HepG2 (cell line): Measurements from ENCODE around the gene CHCHD6. TPM values are rescaled to one million over a fixed set of nuclear protein-coding genes. Genes with fewer than 3 reads are reported as not detected.

Experiments
- ATAC-seq: fragments of 200-7000 bp; cut with Tn5 transposase; 3 replicates; pipeline ENCODE4 v1.9.1; 2020; ENCODE audit warnings: mild to moderate bottlenecking, moderate library complexity
- BruUV-seq: library from RNA; stranded (reverse); fragments of 400-500 nt; replicated peaks from 2 replicates; lab custom pipeline; 2021; lab: Mats Ljungman, UMichigan
- CTCF ChIA-PET: fragments of 300-600 bp; formaldehyde crosslinking; extraction: SDS; loops from one replicate; lab custom pipeline; 2021; ENCODE audit warnings: low total read pairs, inconsistent platforms, low intra/inter-chr PET ratio; lab: Yijun Ruan, JAX
- POLR2A ChIA-PET: fragments of 350-600 bp; sonication (Branson Sonifier 250); formaldehyde crosslinking; loops from one replicate; lab custom pipeline; 2020; ENCODE audit warnings: antibody characterized with exemption, inconsistent platforms; lab: Yijun Ruan, JAX
- DNase-seq: peaks from one replicate; pipeline ENCODE4 v3.0.0-alpha.2; 2015; ENCODE audit warnings: low spot score
- FAIRE-seq: peaks from 3 replicates; lab custom pipeline; 2011; peaks lifted over from hg19 to GRCh38; lab: Jason Lieb, UNC
- H2AFZ ChIP-seq: one replicate; pipeline ENCODE4 v1.6.1; 2011; ENCODE audit warnings: low read length, inconsistent platforms
- H3K27ac ChIP-seq: fragments of 300-600 bp; 3 replicates; pipeline ENCODE4 v1.8.0; 2011; ENCODE audit warnings: mixed run types, mild to moderate bottlenecking, mixed read lengths, low read length, inconsistent platforms; ENCODE audit not compliant: insufficient read depth; ENCODE audit errors: extremely low read length
- H3K27me3 ChIP-seq, 2 experiments: fragments of 200-600 bp in 1 of 2; 2 replicates in 1 of 2; 3 replicates in 1 of 2; pipeline versions ENCODE4 v1.6.0 to v1.8.0; 2011; ENCODE audit warnings: low read length in 2 of 2, mild to moderate bottlenecking in 2 of 2, moderate library complexity in 2 of 2, inconsistent platforms in 1 of 2; ENCODE audit not compliant: insufficient read depth in 2 of 2, control insufficient read depth in 1 of 2
- H3K36me3 ChIP-seq, 2 experiments: fragments of 200-600 bp in 1 of 2; replicated peaks in 1 of 2; 2 replicates in 1 of 2; 3 replicates in 1 of 2; pipeline versions ENCODE4 v1.5.1 to v1.8.0; 2011; ENCODE audit warnings: low read length in 2 of 2, inconsistent platforms in 1 of 2; ENCODE audit not compliant: insufficient read depth in 2 of 2, control insufficient read depth in 1 of 2
- H3K4me1 ChIP-seq: 2 replicates; pipeline ENCODE4 v1.5.1; 2012; ENCODE audit warnings: low read length, inconsistent platforms; ENCODE audit not compliant: insufficient read depth
- H3K4me2 ChIP-seq: 2 replicates; pipeline ENCODE4 v1.6.0; 2011; ENCODE audit warnings: low read depth, low read length, inconsistent platforms
- H3K4me3 ChIP-seq, 3 experiments: fragments of 200-600 bp in 1 of 3; sonication (generic), shearing (Covaris generic) in 1 of 3; replicated peaks in 1 of 3; 2 replicates each; pipeline ENCODE4 v1.5.1; 2011 to 2016; ENCODE audit warnings: low read length in 3 of 3, inconsistent platforms in 2 of 3, low read depth in 2 of 3, mild to moderate bottlenecking in 2 of 3, control low read depth in 1 of 3, mixed read lengths in 1 of 3; ENCODE audit not compliant: insufficient read depth in 1 of 3
- H3K79me2 ChIP-seq: one replicate; pipeline ENCODE4 v1.6.1; 2011; ENCODE audit warnings: low read length, inconsistent platforms; ENCODE audit not compliant: insufficient read depth
- H3K9ac ChIP-seq: 2 replicates; pipeline ENCODE4 v1.6.0; 2011; ENCODE audit warnings: mild to moderate bottlenecking, low read depth, low read length, inconsistent platforms; ENCODE audit not compliant: insufficient read depth
- H3K9me3 ChIP-seq: 2 replicates; pipeline ENCODE4 v1.5.1; 2012; ENCODE audit warnings: mild to moderate bottlenecking, low read length
- H4K20me1 ChIP-seq: 2 replicates; pipeline ENCODE4 v1.6.0; 2011; ENCODE audit warnings: inconsistent platforms, mild to moderate bottlenecking, low read length, moderate library complexity; ENCODE audit not compliant: insufficient read depth
- AHR ChIP-seq: IDR thresholded peaks from 2 replicates; pipeline ENCODE4 v1.6.1; 2018; ENCODE audit warnings: missing genetic modification reagents, missing compliant biosample characterization
- MLLT10 ChIP-seq: sonication (generic); formaldehyde crosslinking; IDR thresholded peaks from 2 replicates; pipeline ENCODE4 v1.4.0; 2020; ENCODE audit warnings: missing genetic modification reagents
- ZNF263 ChIP-seq: sonication (generic); formaldehyde crosslinking; IDR thresholded peaks from 2 replicates; pipeline ENCODE4 v1.4.0; 2020; ENCODE audit warnings: missing genetic modification reagents
- ZNF331 ChIP-seq: sonication (generic); formaldehyde crosslinking; IDR thresholded peaks from 2 replicates; pipeline ENCODE4 v1.4.0; 2020; ENCODE audit warnings: missing genetic modification reagents
- WGBS: methylation state at CpG from one replicate; pipeline ENCODE4 v1.1.6; 2017; ENCODE audit warnings: low lambda C conversion rate; 5-methylcytosine and 5-hydroxymethylcytosine counted together
- in situ Hi-C: cut with HindIII; loops from 2 replicates; pipeline ENCODE4 v1.10.0; 2017; ENCODE audit warnings: low pct_unique_long_range_greater_than_20kb; ENCODE audit not compliant: extremely low pct_ligation_motif_present
- intact Hi-C: fragments of 100-400 bp; cut with micrococcal nuclease; formaldehyde crosslinking; loops from one replicate; pipeline ENCODE4 v1.10.0; 2022; ENCODE audit not compliant: unreplicated experiment
- polyA plus RNA-seq, 8 experiments: library from polyadenylated mRNA; depleted of rRNA in 3 of 8; stranded (reverse) in 7 of 8; unstranded in 1 of 8; fragments of >200 nt; fragmentation: Illumina TruSeq in 4 of 8; extraction: Trizol in 4 of 8; gene quantifications; 2 replicates each; pipeline versions ENCODE4 v1.2.1 to v1.2.3, GENCODE V29; 2011 to 2016; ENCODE audit warnings: low read depth in 4 of 8, missing spikeins in 1 of 8, mixed read lengths in 1 of 8; ENCODE audit not compliant: insufficient read depth in 1 of 8
- total RNA-seq, 5 experiments: library from RNA; depleted of rRNA; stranded (reverse); fragments of >200 nt; fragmentation: Illumina TruSeq; extraction: Trizol; gene quantifications; 2 replicates each; pipeline ENCODE4 v1.2.3, GENCODE V29; 2016; ENCODE audit warnings: low read depth in 1 of 5
- TF ChIP-seq, protein P1 (sequence below): sonication (generic); formaldehyde crosslinking; IDR thresholded peaks from 2 replicates; pipeline ENCODE4 v1.9.0; 2021; ENCODE audit warnings: missing genetic modification reagents, mild to moderate bottlenecking, borderline replicate concordance
- TF ChIP-seq, protein P2 (sequence below): sonication (generic); formaldehyde crosslinking; IDR thresholded peaks from 2 replicates; pipeline ENCODE4 v1.5.0; 2020; ENCODE audit warnings: missing genetic modification reagents, mild to moderate bottlenecking, borderline replicate concordance
- TF ChIP-seq, protein P3 (sequence below): sonication (generic); formaldehyde crosslinking; IDR thresholded peaks from 2 replicates; pipeline ENCODE4 v1.5.0; 2020; ENCODE audit warnings: missing genetic modification reagents
- TF ChIP-seq, protein P4 (sequence below): sonication (generic); formaldehyde crosslinking; IDR thresholded peaks from 2 replicates; pipeline ENCODE4 v1.9.0; 2021; ENCODE audit warnings: missing genetic modification reagents, borderline replicate concordance

CHCHD6 gene
- total and polyA plus RNA-seq, 2 of the 13 experiments (the other 11 are each of a cell fraction or from before 2014, with no cell fraction given), result 20.3 to 20.8 TPM

DNA sequence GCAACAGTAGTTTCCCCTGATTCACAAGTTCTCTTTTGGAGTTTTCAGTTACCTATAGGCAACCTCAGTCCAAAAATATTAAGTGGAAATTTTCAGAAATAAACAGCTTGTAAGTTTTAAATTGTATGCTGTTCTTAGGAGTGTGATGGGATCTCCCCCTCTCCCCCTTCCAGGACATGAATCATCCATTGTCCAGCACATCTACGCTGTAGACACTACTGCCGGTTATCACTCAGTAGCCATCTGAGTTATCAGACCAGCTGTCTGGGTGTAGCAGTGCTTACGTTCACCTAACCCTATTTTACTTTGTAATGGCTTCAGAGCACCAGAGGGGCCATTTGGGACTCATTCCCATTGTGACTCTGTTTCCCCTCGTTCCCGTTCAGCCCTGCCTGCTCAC is 182.2 kb downstream of the CHCHD6 start:
- 100% methylated on average over 5 of the region's 5 CpGs for WGBS
- no peaks in the 10 kb centered on the region for H3K79me2 ChIP-seq
- ChIA-PET POLR2A (no interaction called here), CTCF (no interaction called here)
- H3K27me3 ChIP-seq, result no peaks in the 10 kb centered on the region
- H3K9ac ChIP-seq, result no peak overlapping the region
- no peak for DNase-seq
- no peak overlapping the region for H2AFZ ChIP-seq
- in situ Hi-C loops (no loop called here), intact Hi-C loops (no loop called here)
- H3K4me1 ChIP-seq, result peaks cover 9% of the 10 kb centered on the region
- no peak for FAIRE-seq
- no peaks in the 10 kb centered on the region for H3K9me3 ChIP-seq
- no peaks in the 10 kb centered on the region for H4K20me1 ChIP-seq
- no peak overlapping the region for H3K27ac ChIP-seq
- 0 out of 5 replicates have a peak, but pooled peaks cover 0 to 1% of the 10 kb centered on the region in 2 experiments for H3K36me3 ChIP-seq
- no TSS peak for BruUV-seq
- TF ChIP-seq, protein P1, sequence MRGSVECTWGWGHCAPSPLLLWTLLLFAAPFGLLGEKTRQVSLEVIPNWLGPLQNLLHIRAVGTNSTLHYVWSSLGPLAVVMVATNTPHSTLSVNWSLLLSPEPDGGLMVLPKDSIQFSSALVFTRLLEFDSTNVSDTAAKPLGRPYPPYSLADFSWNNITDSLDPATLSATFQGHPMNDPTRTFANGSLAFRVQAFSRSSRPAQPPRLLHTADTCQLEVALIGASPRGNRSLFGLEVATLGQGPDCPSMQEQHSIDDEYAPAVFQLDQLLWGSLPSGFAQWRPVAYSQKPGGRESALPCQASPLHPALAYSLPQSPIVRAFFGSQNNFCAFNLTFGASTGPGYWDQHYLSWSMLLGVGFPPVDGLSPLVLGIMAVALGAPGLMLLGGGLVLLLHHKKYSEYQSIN (CRISPR knock-in tag), result no peak
- TF ChIP-seq AHR (CRISPR knock-in tag), result no peak
- TF ChIP-seq, protein P2, sequence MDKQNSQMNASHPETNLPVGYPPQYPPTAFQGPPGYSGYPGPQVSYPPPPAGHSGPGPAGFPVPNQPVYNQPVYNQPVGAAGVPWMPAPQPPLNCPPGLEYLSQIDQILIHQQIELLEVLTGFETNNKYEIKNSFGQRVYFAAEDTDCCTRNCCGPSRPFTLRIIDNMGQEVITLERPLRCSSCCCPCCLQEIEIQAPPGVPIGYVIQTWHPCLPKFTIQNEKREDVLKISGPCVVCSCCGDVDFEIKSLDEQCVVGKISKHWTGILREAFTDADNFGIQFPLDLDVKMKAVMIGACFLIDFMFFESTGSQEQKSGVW (CRISPR knock-in tag), result no peak
- no peak for ATAC-seq
- no peak overlapping the region for H3K4me2 ChIP-seq
- H3K4me3 ChIP-seq, result no peak overlapping the region

DNA sequence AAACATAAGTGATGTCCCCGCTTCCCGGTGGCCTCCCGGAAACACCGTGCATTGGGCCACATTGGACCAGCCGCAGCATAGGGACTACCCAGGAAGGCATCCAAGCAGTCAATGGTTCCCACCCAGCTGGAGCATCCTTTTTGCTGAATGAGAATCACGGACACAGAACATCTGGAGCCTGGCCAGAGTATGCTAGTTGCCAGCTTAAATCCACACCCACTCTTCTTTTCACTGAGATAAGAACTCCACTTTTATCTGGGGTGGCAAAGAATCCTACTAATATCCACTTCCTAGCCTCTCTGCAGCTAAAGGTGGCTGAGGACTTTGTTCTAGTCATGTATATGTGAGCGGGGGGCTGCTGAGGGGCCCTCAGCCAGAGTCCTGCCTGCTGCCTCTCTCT is 183.6 kb downstream of the CHCHD6 start:
- ATAC-seq (no peak), DNase-seq (no peak), FAIRE-seq (no peak)
- no peaks in the 10 kb centered on the region for H3K9me3 ChIP-seq
- ChIA-PET CTCF (no interaction called here), POLR2A (no interaction called here)
- no peak overlapping the region for H3K4me2 ChIP-seq
- peaks cover 9% of the 10 kb centered on the region for H3K4me1 ChIP-seq
- BruUV-seq, result no TSS peak
- H3K36me3 ChIP-seq, result 0 out of 5 replicates have a peak, but pooled peaks cover 0 to 1% of the 10 kb centered on the region in 2 experiments
- H2AFZ ChIP-seq, result no peak overlapping the region
- in situ Hi-C loops (no loop called here), intact Hi-C loops (no loop called here)
- H4K20me1 ChIP-seq, result no peaks in the 10 kb centered on the region
- no peak overlapping the region for H3K27ac ChIP-seq
- WGBS, result 97% methylated on average over 7 of the region's 7 CpGs
- H3K9ac ChIP-seq, result no peak overlapping the region
- H3K4me3 ChIP-seq, result no peak overlapping the region
- no peaks in the 10 kb centered on the region for H3K27me3 ChIP-seq
- no peaks in the 10 kb centered on the region for H3K79me2 ChIP-seq
- TF ChIP-seq ZNF263 (CRISPR knock-in tag), result no peak
- TF ChIP-seq MLLT10 (CRISPR knock-in tag), result no peak
- TF ChIP-seq, protein P3, sequence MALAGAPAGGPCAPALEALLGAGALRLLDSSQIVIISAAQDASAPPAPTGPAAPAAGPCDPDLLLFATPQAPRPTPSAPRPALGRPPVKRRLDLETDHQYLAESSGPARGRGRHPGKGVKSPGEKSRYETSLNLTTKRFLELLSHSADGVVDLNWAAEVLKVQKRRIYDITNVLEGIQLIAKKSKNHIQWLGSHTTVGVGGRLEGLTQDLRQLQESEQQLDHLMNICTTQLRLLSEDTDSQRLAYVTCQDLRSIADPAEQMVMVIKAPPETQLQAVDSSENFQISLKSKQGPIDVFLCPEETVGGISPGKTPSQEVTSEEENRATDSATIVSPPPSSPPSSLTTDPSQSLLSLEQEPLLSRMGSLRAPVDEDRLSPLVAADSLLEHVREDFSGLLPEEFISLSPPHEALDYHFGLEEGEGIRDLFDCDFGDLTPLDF, result no peak
- TF ChIP-seq, protein P4, sequence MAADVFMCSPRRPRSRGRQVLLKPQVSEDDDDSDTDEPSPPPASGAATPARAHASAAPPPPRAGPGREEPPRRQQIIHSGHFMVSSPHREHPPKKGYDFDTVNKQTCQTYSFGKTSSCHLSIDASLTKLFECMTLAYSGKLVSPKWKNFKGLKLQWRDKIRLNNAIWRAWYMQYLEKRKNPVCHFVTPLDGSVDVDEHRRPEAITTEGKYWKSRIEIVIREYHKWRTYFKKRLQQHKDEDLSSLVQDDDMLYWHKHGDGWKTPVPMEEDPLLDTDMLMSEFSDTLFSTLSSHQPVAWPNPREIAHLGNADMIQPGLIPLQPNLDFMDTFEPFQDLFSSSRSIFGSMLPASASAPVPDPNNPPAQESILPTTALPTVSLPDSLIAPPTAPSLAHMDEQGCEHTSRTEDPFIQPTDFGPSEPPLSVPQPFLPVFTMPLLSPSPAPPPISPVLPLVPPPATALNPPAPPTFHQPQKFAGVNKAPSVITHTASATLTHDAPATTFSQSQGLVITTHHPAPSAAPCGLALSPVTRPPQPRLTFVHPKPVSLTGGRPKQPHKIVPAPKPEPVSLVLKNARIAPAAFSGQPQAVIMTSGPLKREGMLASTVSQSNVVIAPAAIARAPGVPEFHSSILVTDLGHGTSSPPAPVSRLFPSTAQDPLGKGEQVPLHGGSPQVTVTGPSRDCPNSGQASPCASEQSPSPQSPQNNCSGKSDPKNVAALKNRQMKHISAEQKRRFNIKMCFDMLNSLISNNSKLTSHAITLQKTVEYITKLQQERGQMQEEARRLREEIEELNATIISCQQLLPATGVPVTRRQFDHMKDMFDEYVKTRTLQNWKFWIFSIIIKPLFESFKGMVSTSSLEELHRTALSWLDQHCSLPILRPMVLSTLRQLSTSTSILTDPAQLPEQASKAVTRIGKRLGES, result no peak
- no peak for TF ChIP-seq ZNF331
